Peyer's patch (tissue), 4 donors: ENCODE measurements around the gene CEND1. TPM values are rescaled to one million over a fixed set of nuclear protein-coding genes. Genes with fewer than 3 reads are reported as not detected.

Source experiments
- DNase-seq, 3 donors: peaks; one replicate each; pipeline ENCODE4 v3.0.0-alpha.2; 2017 to 2019
- H3K27ac ChIP-seq, 4 donors: fragments of 200-600 bp; sonication (generic); one replicate each; pipeline ENCODE4 v1.5.1; 2016 to 2019
- H3K27me3 ChIP-seq, 2 donors: fragments of 200-600 bp; sonication (generic); one replicate each; pipeline ENCODE4 v1.5.1; 2019
- H3K36me3 ChIP-seq, 3 donors: fragments of 200-600 bp; sonication (generic); one replicate each; pipeline ENCODE4 v1.5.1; 2016 to 2019
- H3K4me1 ChIP-seq, 4 donors: fragments of 200-600 bp; sonication (generic); one replicate each; pipeline ENCODE4 v1.5.1; 2016 to 2019
- H3K4me3 ChIP-seq, 4 donors: fragments of 200-600 bp; sonication (generic); 1 replicate in 3 of 4; 2 replicates in 1 of 4; pipeline ENCODE4 v1.5.1; 2016 to 2019; ENCODE audit warnings: mild to moderate bottlenecking in 1 of 4
- H3K9me3 ChIP-seq, 4 donors: fragments of 200-600 bp; sonication (generic); one replicate each; pipeline ENCODE4 v1.5.1; 2016 to 2019; ENCODE audit warnings: mild to moderate bottlenecking in 1 of 4
- CTCF ChIP-seq, 6 experiments: fragments of 450-650 bp in 4 of 6; fragments of 200-600 bp in 2 of 6; sonication (generic) in 1 of 6; IDR thresholded peaks; one replicate each; pipeline ENCODE4 v1.5.1; 2017 to 2019; ENCODE audit warnings: antibody characterized with exemption in 6 of 6, mild to moderate bottlenecking in 3 of 6, moderate library complexity in 1 of 6
- POLR2A ChIP-seq, 2 donors: fragments of 450-650 bp; IDR thresholded peaks; one replicate each; pipeline ENCODE4 v1.5.1; 2017; ENCODE audit warnings: antibody characterized with exemption in 2 of 2, mild to moderate bottlenecking in 2 of 2, moderate library complexity in 2 of 2
- total RNA-seq, 4 donors: library from RNA; depleted of rRNA; stranded (reverse); fragments of >200 nt; gene quantifications; one replicate each; pipeline ENCODE4 v1.1.0, GENCODE V29; 2016

The CEND1 gene
- total RNA-seq, 4 donors from 2014 or later: not detected

GRCh38 chr11:761526-762108 lies 28.3 kb downstream of the CEND1 start:
- no peak for DNase-seq
- H3K9me3 ChIP-seq: no peaks in the 10 kb centered on the region
- H3K27ac ChIP-seq: no peak overlapping the region
- H3K4me1 ChIP-seq: peaks cover 0 to 5% (median 0%) of the 10 kb centered on the region in 4 donors
- TF ChIP-seq CTCF (IDR thresholded peaks at IDR 0.05): no peak
- H3K36me3 ChIP-seq: peaks cover 0 to 84% (median 0%) of the 10 kb centered on the region in 3 donors
- H3K27me3 ChIP-seq: no peaks in the 10 kb centered on the region
- H3K4me3 ChIP-seq: no peak overlapping the region

GRCh38 chr11:760236-760635 lies 29.7 kb downstream of the CEND1 start:
- TF ChIP-seq POLR2A (IDR thresholded peaks at IDR 0.05) (no peak), CTCF (IDR thresholded peaks at IDR 0.05) (no peak)
- Histone ChIP-seq H3K27me3 (no peaks in the 10 kb centered on the region), H3K4me3 (no peak overlapping the region), H3K36me3 (peaks cover 0 to 87% (median 0%) of the 10 kb centered on the region in 3 donors), H3K9me3 (no peaks in the 10 kb centered on the region), H3K4me1 (peaks cover 0 to 5% (median 0%) of the 10 kb centered on the region in 4 donors), H3K27ac (no peak overlapping the region)
- no peak for DNase-seq

- Histone ChIP-seq H3K27ac (no peak overlapping the region), H3K4me3 (no peak overlapping the region), H3K27me3 (no peaks in the 10 kb centered on the region), H3K4me1 (peaks cover 0 to 31% (median 13%) of the 10 kb centered on the region in 4 donors), H3K9me3 (no peaks in the 10 kb centered on the region), H3K36me3 (peaks cover 0 to 7% (median 0%) of the 10 kb centered on the region in 3 donors)
- no peak for DNase-seq
- TF ChIP-seq CTCF (IDR thresholded peaks at IDR 0.05) (no peak), POLR2A (IDR thresholded peaks at IDR 0.05) (no peak)
These were observed 40.2 kb downstream of the CEND1 start for GRCh38 chr11:749731-750130.

GRCh38 chr11:748007-748359 lies 41.9 kb downstream of the CEND1 start:
- Histone ChIP-seq H3K4me3 (peak overlapping the region; percentile 68 to 98 (median 88)), H3K4me1 (peaks cover 0 to 31% (median 13%) of the 10 kb centered on the region in 4 donors), H3K9me3 (no peaks in the 10 kb centered on the region), H3K27ac (peak overlapping the region; percentile 75 to 93 (median 82)), H3K27me3 (no peaks in the 10 kb centered on the region), H3K36me3 (peaks cover 0 to 7% (median 0%) of the 10 kb centered on the region in 3 donors)
- TF ChIP-seq POLR2A (IDR thresholded peaks at IDR 0.05) (no peak), CTCF (IDR thresholded peaks at IDR 0.05) (no peak)
- peak in 1 of 3 donors; percentile 58 for DNase-seq

- Histone ChIP-seq H3K4me1 (peaks cover 0 to 31% (median 13%) of the 10 kb centered on the region in 4 donors), H3K9me3 (no peaks in the 10 kb centered on the region), H3K27me3 (no peaks in the 10 kb centered on the region), H3K4me3 (peak within 1 kb of the TSS; percentile 68 to 98 (median 88)), H3K36me3 (peaks cover 0 to 1% (median 0%) of the 10 kb centered on the region in 3 donors), H3K27ac (peak within 1 kb of the TSS; percentile 75 to 93 (median 82))
- DNase-seq: peak; percentile 90 to 96 (median 96)
- TF ChIP-seq POLR2A (IDR thresholded peaks at IDR 0.05) (peak; percentile 57 to 64), CTCF (IDR thresholded peaks at IDR 0.05) (peak in 5 of 6 experiments; percentile 16 to 43 (median 34))
These were observed 42.5 kb downstream of the CEND1 start, which contains the start of gene TALDO1 for GRCh38 chr11:747158-748006. TALDO1 (plus strand) TSS chr11:747464; CDS start chr11:747482, 18 bp downstream.
